Measurements from ENCODE around the gene ABHD8. TPM values are rescaled to one million over a fixed set of nuclear protein-coding genes. Genes with fewer than 3 reads are reported as not detected.
A peak's percentile ranks its signal among the peaks of the same experiment; 100 is the strongest.
"Not testable (repeated sequence)": the region's sequence is repeated elsewhere in the genome, so short reads cannot be mapped to it uniquely, and the experiment has no call there.

The ABHD8 gene
- total and polyA plus RNA-seq, 8 donors, result 4.9 to 28.1 (median 10.9) TPM

DNA sequence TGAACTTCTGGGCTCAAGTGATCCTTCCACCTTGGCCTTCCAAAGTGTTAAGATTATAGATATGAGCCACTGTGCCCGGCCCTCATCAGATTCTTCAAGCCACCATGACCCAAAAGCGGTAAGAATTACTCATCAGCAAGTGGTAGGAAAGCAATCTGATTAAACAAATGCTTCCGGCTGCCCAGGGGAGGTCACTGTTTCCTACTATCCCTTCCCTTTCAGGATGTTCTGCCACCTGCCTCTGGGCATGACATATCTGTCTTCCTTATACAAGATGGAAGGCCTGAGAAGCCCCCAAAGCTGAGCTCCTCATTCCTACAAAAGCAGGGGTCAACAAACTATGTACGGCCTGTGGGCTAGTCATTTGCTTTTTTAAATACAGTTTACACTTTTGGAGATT, 7.0 kb downstream of the ABHD8 start:
- intact Hi-C loops (cut with DNase I; ENCODE audit: low total_unique reads), result no loop called here
- no peak overlapping the region for H3K4me3 ChIP-seq
- WGBS, 5 donors, result 43 to 60% (median 51%) methylated on average over 4 of the region's 4 CpGs

DNA sequence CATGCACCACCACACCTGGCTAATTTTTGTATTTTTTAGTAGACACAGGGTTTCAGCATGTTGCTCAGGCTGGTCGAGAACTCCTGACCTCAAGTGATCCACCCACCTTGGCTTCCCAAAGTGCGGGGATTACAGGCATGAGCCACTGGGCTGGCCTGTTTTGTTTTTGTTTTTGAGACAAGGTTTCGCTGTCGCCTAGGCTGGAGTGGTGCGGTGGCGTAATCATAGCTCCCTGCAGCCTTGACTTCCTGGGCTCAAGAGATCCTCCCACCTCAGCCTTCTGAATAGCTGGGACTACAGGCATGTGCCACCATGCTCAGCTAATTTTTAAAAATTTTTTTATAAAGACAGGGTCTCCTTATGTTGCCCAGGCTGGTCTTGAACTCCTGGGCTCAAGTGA, 7.7 kb downstream of the ABHD8 start:
- intact Hi-C loops (cut with DNase I; ENCODE audit: low total_unique reads); H3K27me3 ChIP-seq; H3K9me3 ChIP-seq; H3K27ac ChIP-seq; DNase-seq; H3K4me3 ChIP-seq: not testable (repeated sequence)
- WGBS, 5 donors, result 93 to 98% (median 96%) methylated on average over 6 of the region's 6 CpGs
- Histone ChIP-seq H3K4me1 (peaks cover 0 to 30% (median 21%) of the 10 kb centered on the region in 4 donors), H3K36me3 (peaks cover 0 to 34% (median 19%) of the 10 kb centered on the region in 4 donors)

More for the DNA sequence above, 7.0 kb downstream of the ABHD8 start:
- H3K9me3 ChIP-seq, result peaks cover 0 to 5% (median 0%) of the 10 kb centered on the region in 4 donors
- H3K4me1 ChIP-seq, result peaks cover 0 to 37% (median 24%) of the 10 kb centered on the region in 4 donors
- H3K27ac ChIP-seq, result no peak overlapping the region
- H3K36me3 ChIP-seq, result peaks cover 0 to 41% (median 24%) of the 10 kb centered on the region in 4 donors
- TF ChIP-seq POLR2A (IDR thresholded peaks at IDR 0.05), result no peak
- DNase-seq, result no peak
- H3K27me3 ChIP-seq, result no peaks in the 10 kb centered on the region

DNA sequence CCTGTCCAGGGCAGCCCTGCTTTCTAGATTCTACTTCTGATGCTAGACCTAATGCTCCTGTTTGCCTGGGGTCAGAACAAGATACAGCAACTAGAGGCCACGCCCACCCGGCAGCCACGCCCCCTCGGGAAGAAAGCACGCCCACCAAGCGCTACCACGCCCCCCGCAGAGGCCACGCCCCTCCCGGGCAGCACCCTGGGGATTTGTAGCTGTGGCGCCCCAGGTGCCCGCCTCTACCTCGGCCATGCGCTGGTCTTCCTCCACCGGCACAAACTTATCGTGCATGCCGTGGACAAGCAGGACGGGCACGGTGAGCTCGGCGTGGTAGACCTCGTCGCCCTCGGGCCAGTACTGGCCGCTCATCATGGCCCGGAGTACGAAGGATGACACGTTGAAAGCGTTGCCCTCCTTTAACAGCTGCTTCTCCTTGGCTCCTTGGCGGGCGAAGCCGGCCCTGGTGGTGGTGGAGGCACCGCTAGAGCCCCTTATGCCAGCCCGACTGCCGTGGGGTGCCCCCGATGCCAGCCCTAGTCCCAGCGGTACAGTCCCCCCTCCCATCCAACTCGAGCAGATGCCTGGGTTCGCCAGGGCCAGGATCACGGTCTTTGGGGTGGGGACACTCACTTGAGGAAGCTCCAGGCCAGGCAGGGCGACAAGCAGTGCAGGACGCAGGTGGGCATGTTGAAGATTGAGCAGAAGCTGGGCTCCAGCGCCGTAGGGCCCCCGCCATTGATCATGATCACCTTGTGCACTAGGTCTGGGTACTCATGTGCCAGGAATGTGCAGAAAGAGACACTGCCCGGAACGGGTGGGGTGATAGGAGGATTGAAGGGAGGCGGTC, 9.0 kb downstream of the ABHD8 start:
- TF ChIP-seq, protein P1, sequence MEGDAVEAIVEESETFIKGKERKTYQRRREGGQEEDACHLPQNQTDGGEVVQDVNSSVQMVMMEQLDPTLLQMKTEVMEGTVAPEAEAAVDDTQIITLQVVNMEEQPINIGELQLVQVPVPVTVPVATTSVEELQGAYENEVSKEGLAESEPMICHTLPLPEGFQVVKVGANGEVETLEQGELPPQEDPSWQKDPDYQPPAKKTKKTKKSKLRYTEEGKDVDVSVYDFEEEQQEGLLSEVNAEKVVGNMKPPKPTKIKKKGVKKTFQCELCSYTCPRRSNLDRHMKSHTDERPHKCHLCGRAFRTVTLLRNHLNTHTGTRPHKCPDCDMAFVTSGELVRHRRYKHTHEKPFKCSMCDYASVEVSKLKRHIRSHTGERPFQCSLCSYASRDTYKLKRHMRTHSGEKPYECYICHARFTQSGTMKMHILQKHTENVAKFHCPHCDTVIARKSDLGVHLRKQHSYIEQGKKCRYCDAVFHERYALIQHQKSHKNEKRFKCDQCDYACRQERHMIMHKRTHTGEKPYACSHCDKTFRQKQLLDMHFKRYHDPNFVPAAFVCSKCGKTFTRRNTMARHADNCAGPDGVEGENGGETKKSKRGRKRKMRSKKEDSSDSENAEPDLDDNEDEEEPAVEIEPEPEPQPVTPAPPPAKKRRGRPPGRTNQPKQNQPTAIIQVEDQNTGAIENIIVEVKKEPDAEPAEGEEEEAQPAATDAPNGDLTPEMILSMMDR (IDR thresholded peaks at IDR 0.05), result no peak
- TF ChIP-seq POLR2A (IDR thresholded peaks at IDR 0.05), result no peak
- no peak for TF ChIP-seq EP300 (IDR thresholded peaks at IDR 0.05)
- no peak for TF ChIP-seq POLR2AphosphoS5 (IDR thresholded peaks at IDR 0.05)
- H3K27ac ChIP-seq, result no peak overlapping the region
- no peaks in the 10 kb centered on the region for H3K27me3 ChIP-seq
- peaks cover 0 to 5% (median 0%) of the 10 kb centered on the region in 4 donors for H3K9me3 ChIP-seq
- WGBS, 5 donors, result 77 to 81% (median 80%) methylated on average over 41 to 48 of the region's 48 CpGs
- peaks cover 0 to 30% (median 23%) of the 10 kb centered on the region in 4 donors for H3K4me1 ChIP-seq
- H3K36me3 ChIP-seq, result peaks cover 0 to 26% (median 13%) of the 10 kb centered on the region in 4 donors
- no peak overlapping the region for H3K4me3 ChIP-seq
- DNase-seq, result no peak
- intact Hi-C loops (cut with DNase I; ENCODE audit: low total_unique reads), result no loop called here

DNA sequence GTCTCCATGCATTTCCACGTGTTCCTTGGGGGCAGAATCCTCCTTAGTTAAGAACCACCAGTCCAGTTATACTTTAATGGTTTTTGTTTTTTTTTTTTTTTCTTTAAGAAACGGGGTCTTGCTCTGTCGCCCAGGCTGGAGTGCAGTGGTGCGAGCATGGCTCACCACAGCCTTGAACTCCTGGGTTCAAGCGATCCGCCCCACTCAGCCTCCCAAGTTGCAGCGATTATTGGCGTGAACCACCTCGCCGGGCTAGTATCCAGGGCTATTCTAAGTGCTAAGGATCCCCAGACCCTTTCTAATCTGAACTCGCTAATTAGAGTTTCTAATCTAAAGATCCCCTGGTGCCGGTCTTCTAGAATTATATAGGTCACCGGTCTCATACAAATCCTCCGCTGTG, 9.6 kb downstream of the ABHD8 start:
- Histone ChIP-seq H3K9me3 (peaks cover 0 to 5% (median 0%) of the 10 kb centered on the region in 4 donors), H3K27ac (peak overlapping the region in 1 of 5 donors; percentile 70), H3K4me1 (peaks cover 0 to 34% (median 23%) of the 10 kb centered on the region in 4 donors), H3K4me3 (no peak overlapping the region), H3K27me3 (peaks cover 0 to 5% (median 2%) of the 10 kb centered on the region in 3 donors), H3K36me3 (peaks cover 0 to 22% (median 11%) of the 10 kb centered on the region in 4 donors)
- no peak for TF ChIP-seq EP300 (IDR thresholded peaks at IDR 0.05)
- no peak for TF ChIP-seq POLR2AphosphoS5 (IDR thresholded peaks at IDR 0.05)
- TF ChIP-seq, protein P1 (IDR thresholded peaks at IDR 0.05), result no peak
- no peak for TF ChIP-seq POLR2A (IDR thresholded peaks at IDR 0.05)
- DNase-seq, result no peak
- 87 to 94% (median 89%) methylated on average over 14 of the region's 14 CpGs for WGBS, 5 donors
- intact Hi-C loops (cut with DNase I; ENCODE audit: low total_unique reads), result no loop called here

DNA sequence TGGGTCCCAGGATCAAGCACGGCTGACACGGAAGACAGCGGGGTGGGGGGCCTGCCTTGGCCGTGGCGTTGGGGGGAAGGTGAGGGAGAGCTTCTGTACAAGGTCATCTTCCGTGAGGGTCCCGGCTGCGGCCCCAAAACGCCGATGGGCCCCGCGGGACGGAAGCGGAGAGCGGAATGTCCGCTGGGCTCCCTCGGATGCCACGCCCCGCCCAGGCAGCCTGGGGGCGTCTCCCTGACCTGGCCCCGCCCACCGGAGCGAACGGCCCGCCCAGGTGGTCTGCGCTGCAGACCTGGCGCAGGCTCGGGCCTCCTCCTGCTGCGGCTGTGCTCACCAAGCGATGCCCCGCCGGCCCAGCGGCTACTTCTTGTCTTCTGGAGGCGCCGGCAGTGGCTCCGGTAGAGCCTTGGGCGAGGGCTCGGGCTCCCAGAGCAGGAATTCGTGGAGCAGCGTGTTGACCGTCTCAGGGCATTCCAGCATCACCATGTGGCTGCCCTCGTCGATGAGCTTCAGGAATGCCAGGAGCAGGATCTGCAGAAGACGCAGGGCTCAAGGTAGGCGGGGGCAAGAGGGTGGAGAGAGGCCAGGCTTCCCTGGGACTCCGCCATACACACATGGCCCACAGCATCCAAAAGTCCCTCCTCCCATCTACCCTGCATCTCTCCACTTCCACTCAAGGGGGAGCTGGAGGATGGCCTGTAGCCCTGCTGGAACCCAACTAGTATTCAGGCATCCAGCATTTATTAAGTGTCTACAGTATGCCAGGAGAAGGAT, 10.7 kb downstream of the ABHD8 start:
- TF ChIP-seq, protein P1 (IDR thresholded peaks at IDR 0.05), result peak in 5 of 7 experiments; percentile 42 to 85 (median 59)
- TF ChIP-seq EP300 (IDR thresholded peaks at IDR 0.05), result no peak
- TF ChIP-seq POLR2A (IDR thresholded peaks at IDR 0.05), result no peak
- peak in 1 of 3 donors; percentile 40 for TF ChIP-seq POLR2AphosphoS5 (IDR thresholded peaks at IDR 0.05)
- peak overlapping the region; percentile 47 to 81 (median 69) for H3K27ac ChIP-seq

More for the DNA sequence above, 10.7 kb downstream of the ABHD8 start:
- H3K4me3 ChIP-seq, result peak overlapping the region; percentile 54 to 79 (median 62)
- intact Hi-C loops (cut with DNase I; ENCODE audit: low total_unique reads), result no loop called here
- peaks cover 0 to 34% (median 23%) of the 10 kb centered on the region in 4 donors for H3K4me1 ChIP-seq
- no peaks in the 10 kb centered on the region for H3K9me3 ChIP-seq
- peaks cover 0 to 7% (median 4%) of the 10 kb centered on the region in 3 donors for H3K27me3 ChIP-seq
- peaks cover 0 to 14% (median 7%) of the 10 kb centered on the region in 4 donors for H3K36me3 ChIP-seq
- DNase-seq, result peak; percentile 76 to 92
- WGBS, 5 donors, result 1 to 8% (median 2%) methylated on average over 25 to 46 of the region's 46 CpGs
